Cardiac muscle cell (in vitro differentiated cells and primary cell): ENCODE data around the gene CMSS1. TPM values are rescaled to one million over a fixed set of nuclear protein-coding genes. Genes with fewer than 3 reads are reported as not detected.
"Not testable (repeated sequence)": the region's sequence is repeated elsewhere in the genome, so short reads cannot be mapped to it uniquely, and the experiment has no call there.

Experiments used
- DNase-seq, 2 donors: peaks; one replicate each; pipeline versions ENCODE4 v3.0.0 to v3.0.0-alpha.2; 2010 to 2017; ENCODE audit warnings: low read depth in 1 of 2, low spot score in 1 of 2
- H3K27ac ChIP-seq: fragments of 200-600 bp; sonication (generic); 2 replicates; pipeline ENCODE4 v1.5.1; 2016
- H3K27me3 ChIP-seq: fragments of 200-600 bp; sonication (generic); 2 replicates; pipeline ENCODE4 v1.6.0; 2016; ENCODE audit warnings: control low read depth
- H3K36me3 ChIP-seq: fragments of 200-600 bp; sonication (generic); 2 replicates; pipeline ENCODE4 v1.5.1; 2016; ENCODE audit warnings: control low read depth
- H3K4me1 ChIP-seq: fragments of 200-600 bp; sonication (generic); 2 replicates; pipeline ENCODE4 v1.8.1; 2017; ENCODE audit warnings: low read depth, mild to moderate bottlenecking, mixed run types
- H3K4me3 ChIP-seq: fragments of 200-600 bp; sonication (generic); 2 replicates; pipeline ENCODE4 v1.5.1; 2016; ENCODE audit warnings: mild to moderate bottlenecking
- H3K9me3 ChIP-seq: fragments of 200-600 bp; sonication (generic); 2 replicates; pipeline ENCODE4 v1.5.1; 2017; ENCODE audit warnings: low read depth, mild to moderate bottlenecking, control low read depth
- polyA plus RNA-seq: library from polyadenylated mRNA; unstranded; fragments of >200 nt; fragmentation: Nextera tagmentation; extraction: Ambion mirVana; gene quantifications from 2 replicates; pipeline ENCODE4 v1.2.1, GENCODE V29; 2016
- total RNA-seq: library from RNA; depleted of rRNA; stranded (reverse); fragments of >200 nt; gene quantifications from 2 replicates; pipeline ENCODE4 v1.2.3, GENCODE V29; 2016
- TF ChIP-seq, protein P1 (sequence below): IDR thresholded peaks from 2 replicates; pipeline ENCODE4 v1.5.1; 2012; ENCODE audit warnings: low read depth, mild to moderate bottlenecking, low read length

CMSS1 gene
- total and polyA plus RNA-seq, 2 experiments from 2014 or later: 13.1 to 32.9 TPM

DNA sequence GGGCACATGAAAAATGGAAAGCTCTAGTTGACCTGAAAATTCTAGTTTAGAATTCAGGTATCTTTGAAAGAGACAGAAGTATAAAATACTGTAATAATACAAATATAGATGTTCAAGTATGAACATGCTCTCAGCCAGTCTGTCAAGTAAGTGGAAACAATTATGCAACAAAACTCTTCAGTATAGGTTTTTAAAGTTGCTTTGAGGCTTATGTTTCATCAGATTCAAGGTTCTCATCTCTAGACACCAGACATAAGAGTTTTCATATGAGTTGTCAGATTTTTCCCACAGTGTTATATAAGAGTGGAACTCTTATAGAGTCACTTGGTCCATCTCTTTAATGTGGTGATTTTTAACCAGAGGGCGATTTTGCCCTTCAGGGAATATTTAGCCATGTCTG lies 22.0 kb downstream of the CMSS1 start:
- Histone ChIP-seq H3K27ac (no peak overlapping the region), H3K36me3 (no peaks in the 10 kb centered on the region), H3K4me3 (no peak overlapping the region), H3K27me3 (no peaks in the 10 kb centered on the region), H3K4me1 (no peaks in the 10 kb centered on the region), H3K9me3 (no peaks in the 10 kb centered on the region)
- DNase-seq: no peak
- TF ChIP-seq, protein P1, sequence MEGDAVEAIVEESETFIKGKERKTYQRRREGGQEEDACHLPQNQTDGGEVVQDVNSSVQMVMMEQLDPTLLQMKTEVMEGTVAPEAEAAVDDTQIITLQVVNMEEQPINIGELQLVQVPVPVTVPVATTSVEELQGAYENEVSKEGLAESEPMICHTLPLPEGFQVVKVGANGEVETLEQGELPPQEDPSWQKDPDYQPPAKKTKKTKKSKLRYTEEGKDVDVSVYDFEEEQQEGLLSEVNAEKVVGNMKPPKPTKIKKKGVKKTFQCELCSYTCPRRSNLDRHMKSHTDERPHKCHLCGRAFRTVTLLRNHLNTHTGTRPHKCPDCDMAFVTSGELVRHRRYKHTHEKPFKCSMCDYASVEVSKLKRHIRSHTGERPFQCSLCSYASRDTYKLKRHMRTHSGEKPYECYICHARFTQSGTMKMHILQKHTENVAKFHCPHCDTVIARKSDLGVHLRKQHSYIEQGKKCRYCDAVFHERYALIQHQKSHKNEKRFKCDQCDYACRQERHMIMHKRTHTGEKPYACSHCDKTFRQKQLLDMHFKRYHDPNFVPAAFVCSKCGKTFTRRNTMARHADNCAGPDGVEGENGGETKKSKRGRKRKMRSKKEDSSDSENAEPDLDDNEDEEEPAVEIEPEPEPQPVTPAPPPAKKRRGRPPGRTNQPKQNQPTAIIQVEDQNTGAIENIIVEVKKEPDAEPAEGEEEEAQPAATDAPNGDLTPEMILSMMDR: no peak

DNA sequence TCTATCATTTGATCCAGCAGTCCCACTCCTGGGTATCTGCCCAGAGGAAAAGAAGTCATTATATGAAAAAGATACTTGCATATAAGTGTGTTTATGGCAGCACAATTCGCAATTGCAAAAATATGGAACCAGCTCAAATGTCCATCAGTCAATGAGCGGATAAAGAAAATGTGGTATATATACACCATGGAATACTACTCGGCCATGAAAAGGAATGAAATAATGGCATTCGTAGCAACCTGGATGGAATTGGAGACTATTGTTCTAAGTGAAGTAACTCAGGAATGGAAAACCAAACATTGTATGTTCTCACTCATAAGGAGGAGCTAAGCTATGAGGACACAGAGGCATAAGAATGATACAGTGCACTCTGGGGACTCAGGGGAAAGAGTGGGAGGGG lies 24.3 kb downstream of the CMSS1 start:
- H3K4me1 ChIP-seq, H3K36me3 ChIP-seq, H3K9me3 ChIP-seq, H3K27me3 ChIP-seq, H3K27ac ChIP-seq, DNase-seq, H3K4me3 ChIP-seq: not testable (repeated sequence)

DNA sequence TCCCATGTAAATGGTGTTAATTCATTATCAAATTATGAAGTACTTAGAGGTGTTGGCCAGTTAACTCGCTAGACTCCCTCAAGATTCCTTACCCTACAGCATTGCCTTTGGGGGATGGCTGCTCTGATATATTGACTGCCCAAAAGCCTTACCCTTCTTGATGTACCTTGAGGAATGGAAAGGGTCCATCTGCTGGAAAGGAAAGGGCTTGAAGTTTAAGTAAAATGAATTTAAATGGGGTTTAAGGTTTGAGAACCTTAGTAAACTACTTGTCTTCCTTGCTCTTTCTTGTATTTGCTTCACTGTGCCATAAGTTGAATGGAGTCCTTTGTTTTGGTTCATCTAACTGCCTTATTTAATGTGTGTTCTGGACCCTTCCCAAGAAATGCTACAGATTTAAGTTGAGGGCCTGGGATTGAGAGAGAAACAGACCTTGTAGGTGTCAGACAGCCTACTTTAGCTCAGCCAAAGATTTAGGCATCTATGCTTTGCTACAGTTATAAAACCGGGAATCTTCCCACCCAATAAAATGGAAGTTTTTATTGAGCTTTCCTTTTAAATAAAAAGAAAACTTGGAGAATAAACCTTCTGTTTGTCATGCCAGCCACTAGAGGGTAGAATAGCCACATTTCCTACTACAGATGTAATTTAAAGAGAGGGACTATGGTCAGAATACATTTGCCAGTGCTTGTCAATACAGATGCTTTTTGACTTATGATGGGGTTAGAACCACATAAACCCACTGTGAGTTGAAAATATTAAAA lies 25.3 kb downstream of the CMSS1 start:
- Histone ChIP-seq H3K27ac (no peak overlapping the region), H3K36me3 (no peaks in the 10 kb centered on the region), H3K27me3 (no peaks in the 10 kb centered on the region), H3K4me1 (no peaks in the 10 kb centered on the region), H3K9me3 (no peaks in the 10 kb centered on the region), H3K4me3 (no peak overlapping the region)
- TF ChIP-seq, protein P1: peak; percentile 69
- peak; percentile 44 to 78 for DNase-seq

DNA sequence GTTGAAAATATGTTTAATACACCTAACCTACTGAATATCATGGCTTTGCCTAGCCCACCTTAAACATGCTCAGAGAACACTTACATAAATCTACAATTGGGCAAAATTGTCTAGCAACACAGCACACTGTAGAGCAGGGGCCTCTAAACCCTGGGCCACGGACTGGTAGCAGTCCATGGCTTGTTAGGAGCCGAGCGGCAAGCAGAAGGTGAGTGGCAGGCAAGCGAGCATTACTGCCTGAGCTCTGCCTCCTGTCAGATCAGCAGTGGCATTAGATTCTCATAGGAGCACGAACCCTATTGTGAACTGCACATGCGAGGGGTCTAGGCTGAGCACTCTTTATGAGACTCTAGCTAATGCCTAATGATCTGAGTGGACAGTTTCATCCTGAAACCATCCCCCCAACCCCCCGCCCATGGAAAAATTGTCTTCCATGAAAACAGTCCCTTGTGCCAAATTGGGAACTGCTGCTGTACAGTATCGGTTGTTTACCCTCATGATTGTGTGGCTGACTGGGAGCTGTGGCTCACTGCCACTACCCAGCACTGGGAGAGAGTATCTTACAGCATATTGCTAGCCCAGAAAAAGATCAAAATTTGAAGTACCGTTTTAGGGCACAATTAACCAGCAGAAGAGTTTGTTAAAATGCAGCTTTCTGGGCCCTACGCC lies 26.1 kb downstream of the CMSS1 start:
- DNase-seq: peak in 1 of 2 donors; percentile 28
- no peak overlapping the region for H3K4me3 ChIP-seq
- no peaks in the 10 kb centered on the region for H3K27me3 ChIP-seq
- H3K27ac ChIP-seq: no peak overlapping the region
- TF ChIP-seq, protein P1: no peak
- no peaks in the 10 kb centered on the region for H3K4me1 ChIP-seq
- H3K36me3 ChIP-seq: no peaks in the 10 kb centered on the region
- H3K9me3 ChIP-seq: no peaks in the 10 kb centered on the region

DNA sequence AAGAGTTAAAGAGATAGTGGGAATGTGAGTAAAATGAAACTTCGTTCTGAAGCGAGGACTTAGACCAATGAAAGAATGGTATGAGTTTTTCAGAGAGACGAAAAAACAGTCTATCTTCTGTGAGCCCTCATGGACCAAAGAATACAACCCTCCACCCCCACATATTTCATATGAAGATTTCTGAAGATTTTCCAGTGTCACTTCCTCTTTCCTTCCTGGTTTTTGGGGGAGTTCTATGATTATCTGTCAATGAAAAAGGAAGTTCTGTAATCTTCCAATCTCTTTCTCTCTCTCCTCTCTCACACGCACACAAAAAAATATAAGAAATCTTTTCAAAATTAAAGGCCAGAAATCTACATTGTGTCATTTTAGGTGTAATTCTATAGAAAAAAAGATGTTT lies 27.7 kb downstream of the CMSS1 start:
- DNase-seq: no peak
- Histone ChIP-seq H3K27ac (no peak overlapping the region), H3K36me3 (no peaks in the 10 kb centered on the region), H3K27me3 (no peaks in the 10 kb centered on the region), H3K4me3 (no peak overlapping the region), H3K9me3 (no peaks in the 10 kb centered on the region), H3K4me1 (no peaks in the 10 kb centered on the region)
- TF ChIP-seq, protein P1: no peak

DNA sequence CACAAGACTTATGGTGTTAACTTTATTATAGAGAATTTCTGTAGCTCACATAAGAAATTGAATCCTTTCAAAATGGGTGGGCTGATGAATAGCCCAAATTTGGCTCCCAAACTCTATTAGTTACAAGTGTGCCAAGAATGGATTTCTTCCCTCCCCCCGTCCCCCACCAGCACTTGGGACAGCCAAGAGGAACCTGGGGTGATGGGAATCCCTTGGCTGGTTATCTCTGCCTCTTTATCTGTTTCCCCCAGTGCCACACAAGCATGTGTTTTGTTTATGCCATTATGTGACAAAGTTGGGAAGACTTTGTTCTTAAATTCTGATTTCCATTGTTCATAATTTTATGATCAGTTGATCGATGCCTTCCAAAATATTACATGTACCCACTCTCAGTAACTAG lies 28.3 kb downstream of the CMSS1 start:
- TF ChIP-seq, protein P1: no peak

More for the DNA sequence above, 28.3 kb downstream of the CMSS1 start:
- no peaks in the 10 kb centered on the region for H3K27me3 ChIP-seq
- H3K4me3 ChIP-seq: no peak overlapping the region
- H3K27ac ChIP-seq: no peak overlapping the region
- DNase-seq: no peak
- H3K9me3 ChIP-seq: no peaks in the 10 kb centered on the region
- H3K4me1 ChIP-seq: no peaks in the 10 kb centered on the region
- no peaks in the 10 kb centered on the region for H3K36me3 ChIP-seq
